Transverse colon (tissue), 3 donors: ENCODE measurements around the gene TFEB.

Experiments used
- POLR2A ChIP-seq: fragments of 450-650 bp; IDR thresholded peaks from one replicate; pipeline ENCODE4 v1.6.1; 2016; ENCODE audit warnings: antibody characterized with exemption, mild to moderate bottlenecking, moderate library complexity
- TF ChIP-seq, protein P1 (sequence below), 5 experiments: fragments of 200-600 bp in 3 of 5; fragments of 450-650 bp in 2 of 5; sonication (generic) in 3 of 5; IDR thresholded peaks; 1 replicate in 2 of 5; 2 replicates in 3 of 5; pipeline ENCODE4 v1.5.1; 2016 to 2017; ENCODE audit warnings: antibody characterized with exemption in 5 of 5, inconsistent platforms in 3 of 5, mild to moderate bottlenecking in 2 of 5, moderate library complexity in 1 of 5

DNA sequence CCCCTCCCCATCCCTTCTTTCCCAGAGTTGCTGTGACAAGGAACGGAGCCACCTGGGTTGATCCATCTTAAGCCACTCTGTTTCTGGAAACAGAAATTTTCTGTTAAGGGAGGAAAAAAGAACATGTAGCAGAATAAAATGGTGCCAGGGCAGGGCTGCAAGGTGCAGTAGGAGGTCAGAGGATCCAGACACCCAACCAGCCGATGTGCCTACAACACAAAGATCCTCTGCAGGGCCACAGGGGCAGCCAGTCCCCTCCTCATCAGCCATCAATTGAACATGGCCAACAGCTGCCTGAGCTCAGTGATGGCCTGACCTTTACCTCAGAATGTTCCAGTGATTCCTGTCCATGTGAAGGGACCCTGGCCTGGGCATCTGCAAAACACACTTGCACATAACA lies 85.3 kb downstream of the TFEB start:
- TF ChIP-seq, protein P1, sequence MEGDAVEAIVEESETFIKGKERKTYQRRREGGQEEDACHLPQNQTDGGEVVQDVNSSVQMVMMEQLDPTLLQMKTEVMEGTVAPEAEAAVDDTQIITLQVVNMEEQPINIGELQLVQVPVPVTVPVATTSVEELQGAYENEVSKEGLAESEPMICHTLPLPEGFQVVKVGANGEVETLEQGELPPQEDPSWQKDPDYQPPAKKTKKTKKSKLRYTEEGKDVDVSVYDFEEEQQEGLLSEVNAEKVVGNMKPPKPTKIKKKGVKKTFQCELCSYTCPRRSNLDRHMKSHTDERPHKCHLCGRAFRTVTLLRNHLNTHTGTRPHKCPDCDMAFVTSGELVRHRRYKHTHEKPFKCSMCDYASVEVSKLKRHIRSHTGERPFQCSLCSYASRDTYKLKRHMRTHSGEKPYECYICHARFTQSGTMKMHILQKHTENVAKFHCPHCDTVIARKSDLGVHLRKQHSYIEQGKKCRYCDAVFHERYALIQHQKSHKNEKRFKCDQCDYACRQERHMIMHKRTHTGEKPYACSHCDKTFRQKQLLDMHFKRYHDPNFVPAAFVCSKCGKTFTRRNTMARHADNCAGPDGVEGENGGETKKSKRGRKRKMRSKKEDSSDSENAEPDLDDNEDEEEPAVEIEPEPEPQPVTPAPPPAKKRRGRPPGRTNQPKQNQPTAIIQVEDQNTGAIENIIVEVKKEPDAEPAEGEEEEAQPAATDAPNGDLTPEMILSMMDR (IDR thresholded peaks at IDR 0.05) = no peak
- no peak for TF ChIP-seq POLR2A
